ENCODE data around the gene SLC16A13.
A peak's percentile ranks its signal among the peaks of the same experiment; 100 is the strongest.
"Not testable (repeated sequence)": the region's sequence is repeated elsewhere in the genome, so short reads cannot be mapped to it uniquely, and the experiment has no call there.

SLC16A13 gene

GRCh38 chr17:7079581-7080455, 44.0 kb downstream of the SLC16A13 start, which contains the start of gene CLEC10A:
CLEC10A (minus strand) TSS chr17:7080251; CDS start chr17:7078812, 1,439 bp downstream.
- ATAC-seq (ENCODE audit: low read depth) (no peak), DNase-seq (ENCODE audit: low spot score in 2 of 2) (no peak)
- no peak within 1 kb of the TSS for H3K4me3 Mint-ChIP-seq
- H3K4me1 Mint-ChIP-seq: peaks cover 12% of the 10 kb centered on the region
- H3K27me3 Mint-ChIP-seq: peaks cover 15% of the 10 kb centered on the region
- H3K27ac Mint-ChIP-seq: no peak within 1 kb of the TSS
- peaks cover 2% of the 10 kb centered on the region for H3K36me3 Mint-ChIP-seq
- H3K9me3 Mint-ChIP-seq: peaks cover 2% of the 10 kb centered on the region

DNA sequence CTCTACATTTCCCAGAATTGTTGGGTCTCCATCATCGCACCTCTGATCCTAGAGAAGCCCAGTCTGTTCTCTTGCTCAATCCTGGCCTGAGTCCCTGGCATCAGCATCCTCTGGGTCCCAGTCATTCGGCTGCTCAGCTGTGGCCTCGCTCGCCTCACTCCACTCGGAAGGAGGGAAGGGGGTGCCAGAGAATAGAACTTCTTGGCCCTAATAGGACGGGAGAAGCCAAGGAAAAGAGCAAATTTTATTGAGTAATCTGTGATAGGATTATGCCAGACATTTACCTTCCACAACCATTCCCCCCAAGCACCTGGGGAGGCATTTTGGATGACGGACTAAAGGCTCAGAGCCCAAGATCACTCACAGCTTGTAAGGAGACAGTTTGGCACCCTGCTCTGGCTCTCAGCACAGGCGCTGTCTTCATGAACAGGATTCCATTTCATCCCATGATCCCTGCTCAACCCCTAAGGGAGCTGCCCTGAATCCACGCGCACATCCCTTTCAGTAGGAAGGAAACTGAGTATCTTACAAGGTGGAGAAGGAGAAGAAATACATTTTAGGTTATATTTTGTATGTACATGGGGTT, 44.7 kb downstream of the SLC16A13 start:
- Mint-ChIP-seq H3K4me3 (no peak overlapping the region), H3K36me3 (peaks cover 2% of the 10 kb centered on the region), H3K27me3 (peaks cover 15% of the 10 kb centered on the region), H3K4me1 (peaks cover 12% of the 10 kb centered on the region), H3K9me3 (peaks cover 2% of the 10 kb centered on the region), H3K27ac (no peak overlapping the region)
- DNase-seq (ENCODE audit: low spot score in 2 of 2) (no peak), ATAC-seq (ENCODE audit: low read depth) (no peak)

GRCh38 chr17:7081341-7082062, 45.7 kb downstream of the SLC16A13 start:
- Mint-ChIP-seq H3K27ac (no peak overlapping the region), H3K4me3 (no peak overlapping the region), H3K9me3 (peaks cover 2% of the 10 kb centered on the region), H3K4me1 (peaks cover 12% of the 10 kb centered on the region), H3K27me3 (peaks cover 18% of the 10 kb centered on the region), H3K36me3 (peaks cover 2% of the 10 kb centered on the region)
- DNase-seq (ENCODE audit: low spot score in 2 of 2) (no peak), ATAC-seq (ENCODE audit: low read depth) (peak; percentile 83)

DNA sequence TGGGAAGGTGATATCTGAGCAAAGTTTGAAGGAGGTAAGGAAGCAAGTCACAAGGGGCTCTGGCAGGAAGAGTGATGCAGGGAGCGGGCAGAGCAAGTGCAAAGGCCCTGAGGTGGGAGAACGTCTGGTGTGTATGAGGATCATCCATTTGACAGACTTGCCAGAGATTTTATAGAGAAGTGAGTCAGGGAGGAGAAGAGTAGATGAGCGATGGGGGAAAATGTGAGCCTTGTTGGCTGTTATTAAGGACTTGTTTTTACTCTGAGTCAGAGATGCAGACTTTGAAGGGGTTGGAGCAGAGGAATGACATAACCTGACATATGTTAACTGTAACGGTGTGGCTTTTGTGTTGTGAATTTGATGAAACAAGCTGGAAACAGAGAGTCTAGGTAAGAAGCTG, 47.8 kb downstream of the SLC16A13 start:
- Mint-ChIP-seq H3K4me3 (no peak overlapping the region), H3K27ac (no peak overlapping the region), H3K36me3 (no peaks in the 10 kb centered on the region), H3K9me3 (no peaks in the 10 kb centered on the region), H3K27me3 (peaks cover 13% of the 10 kb centered on the region), H3K4me1 (peaks cover 9% of the 10 kb centered on the region)
- ATAC-seq (ENCODE audit: low read depth) (no peak), DNase-seq (ENCODE audit: low spot score in 2 of 2) (no peak)

DNA sequence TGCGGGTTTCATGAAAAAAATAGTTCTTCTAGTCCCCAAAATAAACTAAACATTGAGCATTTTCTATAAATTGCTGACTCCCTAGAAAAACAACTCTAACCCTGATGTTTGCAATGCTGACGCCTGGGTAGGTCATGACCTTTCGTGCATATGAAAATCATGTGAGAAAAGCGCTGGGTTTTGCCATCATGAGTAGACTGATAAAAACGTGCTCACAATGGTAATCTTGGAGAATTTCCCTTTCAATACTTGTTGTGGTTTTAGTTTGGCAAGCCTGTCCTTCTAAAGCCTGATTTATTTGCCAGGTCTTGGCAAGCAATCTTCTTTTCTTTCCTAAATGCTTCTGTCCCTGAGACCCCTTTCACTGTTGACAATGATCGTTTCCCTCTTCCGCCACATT, 48.3 kb downstream of the SLC16A13 start:
- DNase-seq (ENCODE audit: low spot score in 2 of 2) (no peak), ATAC-seq (ENCODE audit: low read depth) (no peak)
- Mint-ChIP-seq H3K27ac (no peak overlapping the region), H3K36me3 (no peaks in the 10 kb centered on the region), H3K4me1 (peaks cover 9% of the 10 kb centered on the region), H3K27me3 (peaks cover 15% of the 10 kb centered on the region), H3K9me3 (no peaks in the 10 kb centered on the region), H3K4me3 (no peak overlapping the region)

GRCh38 chr17:7088442-7088841, 52.6 kb downstream of the SLC16A13 start:
- H3K9me3 Mint-ChIP-seq; H3K4me3 Mint-ChIP-seq; ATAC-seq (ENCODE audit: low read depth); DNase-seq (ENCODE audit: low spot score in 2 of 2); H3K4me1 Mint-ChIP-seq; H3K27ac Mint-ChIP-seq; H3K36me3 Mint-ChIP-seq: not testable (repeated sequence)
- peaks cover 18% of the 10 kb centered on the region for H3K27me3 Mint-ChIP-seq

DNA sequence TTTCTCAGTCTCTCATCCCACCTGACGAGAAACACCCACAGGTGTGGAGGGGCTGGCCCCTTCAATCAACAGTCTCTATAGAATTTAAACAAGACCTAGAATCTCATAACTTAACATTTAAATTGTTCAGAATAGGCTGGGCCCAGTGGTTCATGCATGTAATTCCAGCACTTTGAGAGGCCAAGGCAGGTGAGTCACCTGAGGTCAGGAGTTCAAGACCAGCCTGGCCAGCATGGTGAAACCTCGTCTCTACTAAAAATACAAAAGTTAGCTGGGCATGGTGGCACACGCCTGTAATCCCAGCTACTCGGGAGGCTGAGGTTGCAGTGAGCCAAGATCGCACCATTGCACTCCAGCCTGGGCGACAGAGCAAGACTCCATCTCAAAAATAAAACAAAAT, 53.8 kb downstream of the SLC16A13 start:
- not testable (repeated sequence) for H3K27ac Mint-ChIP-seq; DNase-seq (ENCODE audit: low spot score in 2 of 2); H3K36me3 Mint-ChIP-seq; H3K4me3 Mint-ChIP-seq; ATAC-seq (ENCODE audit: low read depth); H3K9me3 Mint-ChIP-seq; H3K4me1 Mint-ChIP-seq
- peaks cover 14% of the 10 kb centered on the region for H3K27me3 Mint-ChIP-seq

All from memory B cell (primary cell).